Ovary (tissue), 9 donors: ENCODE data around the gene SLC43A2. TPM values are rescaled to one million over a fixed set of nuclear protein-coding genes. Genes with fewer than 3 reads are reported as not detected.
A peak's percentile ranks its signal among the peaks of the same experiment; 100 is the strongest.

Source experiments
- DNase-seq, 5 donors: peaks; one replicate each; pipeline ENCODE4 v3.0.0-alpha.2; 2019 to 2020
- H3K27ac ChIP-seq, 2 donors: fragments of 200-600 bp; one replicate each; pipeline versions ENCODE4 v1.5.1 to v1.8.0; 2019 to 2022
- H3K27me3 ChIP-seq: fragments of 200-600 bp; one replicate; pipeline ENCODE4 v1.8.0; 2022
- H3K36me3 ChIP-seq: fragments of 200-600 bp; sonication (generic); one replicate; pipeline ENCODE4 v1.5.1; 2019
- H3K4me1 ChIP-seq: one replicate; pipeline ENCODE4 v1.8.1; 2013; ENCODE audit warnings: mild to moderate bottlenecking, moderate library complexity; ENCODE audit not compliant: insufficient read depth
- H3K4me3 ChIP-seq: fragments of 200-600 bp; sonication (generic); one replicate; pipeline ENCODE4 v1.5.1; 2017
- H3K9me3 ChIP-seq, 2 donors: fragments of 200-600 bp in 1 of 2; sonication (generic) in 1 of 2; one replicate each; pipeline versions ENCODE4 v1.5.1 to v1.8.1; 2013 to 2019; ENCODE audit warnings: mild to moderate bottlenecking in 1 of 2, moderate library complexity in 1 of 2
- EP300 ChIP-seq: sonication (generic); formaldehyde crosslinking; IDR thresholded peaks from one replicate; pipeline ENCODE4 v1.6.1; 2017; ENCODE audit warnings: antibody characterized with exemption
- POLR2A ChIP-seq: fragments of 450-650 bp; IDR thresholded peaks from one replicate; pipeline ENCODE4 v1.6.1; 2017; ENCODE audit warnings: antibody characterized with exemption, mild to moderate bottlenecking, moderate library complexity
- WGBS, 3 donors: extraction: QIAGEN DNeasy Blood & Tissue Kit in 1 of 3; methylation state at CpG; one replicate each; pipeline versions ENCODE4 v1.1.5 to v1.1.7; 2013 to 2017; 5-methylcytosine and 5-hydroxymethylcytosine counted together
- intact Hi-C, 4 donors: fragments of 100-400 bp; cut with DNase I; formaldehyde crosslinking; loops; one replicate each; pipeline versions ENCODE4 v1.11.0 to v1.15.1; 2022 to 2023
- polyA plus RNA-seq, 2 donors: library from polyadenylated mRNA; stranded (reverse); fragments of 200-250 nt in 1 of 2; fragments of 350-450 nt in 1 of 2; fragmentation: Illumina TruSeq in 1 of 2; extraction: RNeasy Lipid Tissue Mini Kit (QIAGEN cat#74804) in 1 of 2; gene quantifications; one replicate each; pipeline ENCODE4 v1.2.3, GENCODE V29; 2013 to 2014
- total RNA-seq, 7 donors: library from RNA; depleted of rRNA in 2 of 7; stranded (reverse); fragments of >200 nt in 2 of 7; fragmentation: NEBNext Ultra II Directional in 3 of 7; extraction: Animal tissue kit (Norgen Biotek cat#: 25700) in 3 of 7; gene quantifications; one replicate each; pipeline versions ENCODE4 v1.1.0 to v1.2.4, GENCODE V29; 2016 to 2023
- TF ChIP-seq, protein P1 (sequence below), 3 donors: fragments of 450-650 bp in 2 of 3; fragments of 200-600 bp in 1 of 3; IDR thresholded peaks; one replicate each; pipeline versions ENCODE4 v1.5.1 to v1.8.0; 2016 to 2022; ENCODE audit warnings: antibody characterized with exemption in 3 of 3, mild to moderate bottlenecking in 1 of 3
- donor health status: DM: no; HTN: no; CAD: no; lungs with moderate emphysema.
- donor health status: DM: no; HTN: no; CAD: no.
- donor health status: Bipolar disorder and iron deficiency.
- donor health status: DM: yes; HTN: yes; CAD: no.
- donor health status: DM: no; HTN: no; CAD: no.
- donor health status: DM: yes; HTN: yes; CAD: no.

The SLC43A2 gene
- total and polyA plus RNA-seq, 9 donors: 3.5 to 24.6 (median 7.1) TPM

DNA sequence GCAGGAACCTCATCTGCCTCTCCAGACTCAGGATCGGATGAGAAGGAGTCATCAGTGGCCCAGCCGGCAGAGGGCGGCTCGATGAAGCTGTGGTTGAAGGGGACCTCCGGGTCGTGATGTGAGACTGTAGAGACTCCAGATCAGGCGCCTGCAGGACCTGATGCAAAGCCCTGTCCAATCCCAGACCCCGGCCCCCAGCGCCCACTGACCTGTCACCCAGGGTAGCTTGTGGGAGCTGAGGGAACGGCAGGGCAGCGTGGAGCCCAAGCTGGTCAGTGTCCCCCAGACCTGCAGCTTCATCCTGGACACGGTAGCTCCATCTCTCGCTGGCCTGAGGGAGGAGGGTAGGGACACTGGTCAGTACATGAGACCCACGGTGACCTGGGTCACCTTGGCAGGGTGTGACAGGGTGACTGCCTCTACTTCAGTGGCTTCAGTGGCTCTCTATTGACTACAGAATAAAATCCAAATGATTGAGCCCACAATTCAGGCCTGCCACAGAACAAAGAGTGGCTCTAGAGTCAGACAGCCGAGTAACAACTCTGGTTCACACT, 8.2 kb upstream of the SLC43A2 start:
- Histone ChIP-seq H3K36me3 (no peaks in the 10 kb centered on the region), H3K9me3 (no peaks in the 10 kb centered on the region), H3K4me3 (no peak overlapping the region), H3K4me1 (no peaks in the 10 kb centered on the region), H3K27ac (no peak overlapping the region), H3K27me3 (no peaks in the 10 kb centered on the region)
- intact Hi-C loops: no loop called here
- WGBS, 3 donors: 86 to 87% (median 87%) methylated on average over 15 of the region's 15 CpGs
- no peak for DNase-seq
- TF ChIP-seq, protein P1, sequence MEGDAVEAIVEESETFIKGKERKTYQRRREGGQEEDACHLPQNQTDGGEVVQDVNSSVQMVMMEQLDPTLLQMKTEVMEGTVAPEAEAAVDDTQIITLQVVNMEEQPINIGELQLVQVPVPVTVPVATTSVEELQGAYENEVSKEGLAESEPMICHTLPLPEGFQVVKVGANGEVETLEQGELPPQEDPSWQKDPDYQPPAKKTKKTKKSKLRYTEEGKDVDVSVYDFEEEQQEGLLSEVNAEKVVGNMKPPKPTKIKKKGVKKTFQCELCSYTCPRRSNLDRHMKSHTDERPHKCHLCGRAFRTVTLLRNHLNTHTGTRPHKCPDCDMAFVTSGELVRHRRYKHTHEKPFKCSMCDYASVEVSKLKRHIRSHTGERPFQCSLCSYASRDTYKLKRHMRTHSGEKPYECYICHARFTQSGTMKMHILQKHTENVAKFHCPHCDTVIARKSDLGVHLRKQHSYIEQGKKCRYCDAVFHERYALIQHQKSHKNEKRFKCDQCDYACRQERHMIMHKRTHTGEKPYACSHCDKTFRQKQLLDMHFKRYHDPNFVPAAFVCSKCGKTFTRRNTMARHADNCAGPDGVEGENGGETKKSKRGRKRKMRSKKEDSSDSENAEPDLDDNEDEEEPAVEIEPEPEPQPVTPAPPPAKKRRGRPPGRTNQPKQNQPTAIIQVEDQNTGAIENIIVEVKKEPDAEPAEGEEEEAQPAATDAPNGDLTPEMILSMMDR (IDR thresholded peaks at IDR 0.05): no peak
- TF ChIP-seq EP300 (no peak), POLR2A (no peak)

GRCh38 chr17:1635675-1636465, 7.2 kb upstream of the SLC43A2 start:
- intact Hi-C loops: no loop called here
- Histone ChIP-seq H3K4me3 (no peak overlapping the region), H3K4me1 (no peaks in the 10 kb centered on the region), H3K27ac (no peak overlapping the region), H3K27me3 (no peaks in the 10 kb centered on the region), H3K36me3 (no peaks in the 10 kb centered on the region), H3K9me3 (no peaks in the 10 kb centered on the region)
- TF ChIP-seq POLR2A (no peak), EP300 (no peak)
- TF ChIP-seq, protein P1 (IDR thresholded peaks at IDR 0.05): no peak
- 85 to 87% (median 86%) methylated on average over 10 of the region's 10 CpGs for WGBS, 3 donors
- DNase-seq: no peak

DNA sequence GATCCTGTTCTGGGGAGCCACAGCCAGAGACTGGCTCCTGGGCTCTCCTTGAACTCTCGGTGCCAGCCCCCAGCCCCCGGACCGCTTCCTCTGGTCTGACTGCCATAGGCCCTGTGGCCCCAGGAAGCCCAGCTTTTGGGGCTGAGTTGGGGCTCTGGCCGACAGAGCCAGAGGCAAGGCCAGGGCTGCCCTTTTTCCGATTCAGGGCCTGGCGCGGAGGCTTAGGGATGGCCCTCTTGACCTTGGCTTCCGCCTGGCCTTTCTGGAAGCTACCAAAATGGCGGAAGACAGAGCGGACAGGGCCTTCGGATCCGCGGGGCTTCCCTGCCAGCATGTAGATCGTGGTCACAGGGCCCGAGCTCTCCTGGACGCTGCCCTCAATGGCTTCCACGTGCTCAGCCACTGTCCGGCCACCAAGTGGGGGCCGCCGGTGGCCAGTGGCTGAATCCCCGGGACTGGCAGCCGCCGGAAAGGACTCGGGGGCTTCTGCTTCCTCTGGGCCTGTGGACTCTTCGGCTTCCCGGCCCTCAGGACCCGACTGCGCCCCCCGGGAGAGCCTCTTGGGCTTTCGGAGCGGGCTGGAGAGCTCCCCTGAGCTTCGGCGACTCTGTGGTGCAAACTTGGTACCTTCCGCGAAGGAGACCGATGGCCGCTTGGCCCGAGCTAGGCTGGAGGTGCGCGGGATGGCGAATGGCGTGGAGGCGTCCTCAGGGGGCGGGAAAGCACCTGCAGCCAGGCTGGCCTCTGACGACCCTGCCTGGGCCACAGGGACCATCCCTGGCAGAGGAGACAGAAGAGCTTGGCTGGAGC, 6.4 kb upstream of the SLC43A2 start:
- no peaks in the 10 kb centered on the region for H3K36me3 ChIP-seq
- no peaks in the 10 kb centered on the region for H3K27me3 ChIP-seq
- H3K9me3 ChIP-seq: no peaks in the 10 kb centered on the region
- TF ChIP-seq, protein P1 (IDR thresholded peaks at IDR 0.05): no peak
- no peak for TF ChIP-seq POLR2A
- no peak for TF ChIP-seq EP300
- 92 to 96% (median 95%) methylated on average over 43 to 45 of the region's 45 CpGs for WGBS, 3 donors
- intact Hi-C loops: no loop called here
- H3K4me1 ChIP-seq: no peaks in the 10 kb centered on the region
- peak in 1 of 5 donors; percentile 26 for DNase-seq
- no peak overlapping the region for H3K27ac ChIP-seq
- H3K4me3 ChIP-seq: no peak overlapping the region

DNA sequence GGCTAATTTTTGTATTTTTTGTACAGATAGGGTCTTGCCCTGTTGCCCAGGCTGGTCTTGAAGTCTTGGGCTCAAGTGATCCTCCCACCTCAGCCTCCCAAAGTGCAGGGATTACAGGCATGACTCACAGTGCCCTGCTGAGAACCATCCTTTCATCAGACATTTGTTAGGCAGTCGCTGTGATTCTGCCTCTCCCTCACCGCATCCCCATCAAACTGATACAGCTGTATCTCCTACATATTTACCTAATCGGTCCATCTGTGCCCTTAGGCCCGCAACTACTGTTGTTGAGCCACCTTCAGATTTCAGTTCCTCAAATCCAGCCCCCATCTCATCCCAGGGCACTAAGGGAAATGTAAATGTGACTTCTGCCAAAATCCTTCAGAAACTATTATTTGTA, 2.0 kb upstream of the SLC43A2 start:
- H3K9me3 ChIP-seq: no peaks in the 10 kb centered on the region
- no peak for TF ChIP-seq EP300
- no peak for TF ChIP-seq POLR2A
- DNase-seq: no peak
- 82 to 86% (median 83%) methylated on average over 4 of the region's 4 CpGs for whole genome bisulfite sequencing, 3 donors
- intact Hi-C loops: no loop called here
- no peak overlapping the region for H3K27ac ChIP-seq
- H3K27me3 ChIP-seq: no peaks in the 10 kb centered on the region
- peaks cover 3% of the 10 kb centered on the region for H3K4me1 ChIP-seq
- H3K4me3 ChIP-seq: no peak overlapping the region
- H3K36me3 ChIP-seq: no peaks in the 10 kb centered on the region
